ENCODE data around the gene POLG.

GRCh38 chr15:89360294-89360971 is 25.8 kb upstream of the POLG start:
- TF ChIP-seq CTCF (IDR thresholded peaks at IDR 0.05; ENCODE audit: borderline replicate concordance, extremely low read depth, low read length, poor library complexity, severe bottlenecking) = no peak
- no peak for TF ChIP-seq EZH2 (IDR thresholded peaks at IDR 0.05; ENCODE audit: borderline replicate concordance, low read depth, low read length, severe bottlenecking)
